GM13977 (cell line): ENCODE results near the gene PLA2G5.
"Not testable (repeated sequence)": the region's sequence is repeated elsewhere in the genome, so short reads cannot be mapped to it uniquely, and the experiment has no call there.

Experiments used
- DNase-seq: peaks from one replicate; pipeline ENCODE4 v3.0.0; 2012; ENCODE audit warnings: low spot score
- in situ Hi-C: fragments of 300-500 bp; cut with MboI; formaldehyde crosslinking; loops from one replicate; pipeline ENCODE4 v1.12.0; 2022; ENCODE audit warnings: low sequenced_read_pairs, low pct_unique_long_range_greater_than_20kb, mixed read lengths, inconsistent platforms; ENCODE audit not compliant: unreplicated experiment
- TF ChIP-seq, protein P1 (sequence below): IDR thresholded peaks from 2 replicates; pipeline ENCODE4 v1.5.1; 2012; ENCODE audit warnings: mild to moderate bottlenecking, control low read depth; ENCODE audit not compliant: insufficient read depth; ENCODE audit errors: extremely low read depth, missing control alignments

The PLA2G5 gene

DNA sequence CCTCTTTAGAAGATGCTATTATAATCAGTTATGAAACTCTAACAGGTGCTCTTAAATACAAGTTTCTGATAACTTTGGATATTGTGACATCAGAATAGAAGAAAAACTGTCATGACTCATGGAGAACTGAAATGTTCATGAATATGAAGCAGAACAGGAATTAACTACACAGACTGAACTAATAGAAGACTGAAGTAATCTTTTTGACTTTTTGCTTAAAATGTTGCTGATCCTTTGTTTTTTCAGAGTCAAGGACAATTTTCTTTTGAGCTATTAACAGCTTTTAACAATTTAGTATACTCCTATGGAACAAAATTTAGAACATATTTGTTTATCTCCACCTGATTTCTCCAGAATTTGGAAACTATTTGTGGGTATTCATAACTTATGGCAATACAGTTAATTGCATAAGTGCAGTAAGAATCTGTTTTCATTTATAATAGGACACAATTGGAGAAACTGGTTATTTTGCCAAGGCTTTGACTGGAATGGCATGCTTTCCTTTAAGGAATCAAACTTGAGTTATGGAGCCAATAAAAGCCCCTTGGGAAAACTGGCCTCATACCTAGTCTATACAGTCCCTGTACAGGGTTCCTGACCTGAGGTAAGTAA lies 18.7 kb upstream of the PLA2G5 start:
- in situ Hi-C loops, result no loop called here

DNA sequence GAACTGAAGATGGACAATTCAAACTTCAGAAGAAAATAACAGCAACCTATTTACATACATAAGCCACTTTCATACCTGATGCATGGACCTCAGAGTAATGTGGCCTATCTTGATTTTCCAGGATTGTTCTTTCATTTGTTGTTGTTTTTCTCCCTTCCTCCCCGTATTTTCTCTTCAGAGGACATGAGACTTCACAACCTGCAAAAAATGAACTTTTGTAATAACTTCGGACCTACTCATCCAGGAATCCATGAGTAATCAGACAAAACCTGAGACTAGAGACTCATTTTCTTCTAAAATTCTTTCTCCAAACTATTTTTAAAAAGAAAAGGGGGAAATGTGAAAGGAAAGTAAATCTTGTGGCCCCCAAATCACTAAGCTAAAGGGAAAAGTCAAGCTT lies 17.6 kb upstream of the PLA2G5 start:
- TF ChIP-seq, protein P1, sequence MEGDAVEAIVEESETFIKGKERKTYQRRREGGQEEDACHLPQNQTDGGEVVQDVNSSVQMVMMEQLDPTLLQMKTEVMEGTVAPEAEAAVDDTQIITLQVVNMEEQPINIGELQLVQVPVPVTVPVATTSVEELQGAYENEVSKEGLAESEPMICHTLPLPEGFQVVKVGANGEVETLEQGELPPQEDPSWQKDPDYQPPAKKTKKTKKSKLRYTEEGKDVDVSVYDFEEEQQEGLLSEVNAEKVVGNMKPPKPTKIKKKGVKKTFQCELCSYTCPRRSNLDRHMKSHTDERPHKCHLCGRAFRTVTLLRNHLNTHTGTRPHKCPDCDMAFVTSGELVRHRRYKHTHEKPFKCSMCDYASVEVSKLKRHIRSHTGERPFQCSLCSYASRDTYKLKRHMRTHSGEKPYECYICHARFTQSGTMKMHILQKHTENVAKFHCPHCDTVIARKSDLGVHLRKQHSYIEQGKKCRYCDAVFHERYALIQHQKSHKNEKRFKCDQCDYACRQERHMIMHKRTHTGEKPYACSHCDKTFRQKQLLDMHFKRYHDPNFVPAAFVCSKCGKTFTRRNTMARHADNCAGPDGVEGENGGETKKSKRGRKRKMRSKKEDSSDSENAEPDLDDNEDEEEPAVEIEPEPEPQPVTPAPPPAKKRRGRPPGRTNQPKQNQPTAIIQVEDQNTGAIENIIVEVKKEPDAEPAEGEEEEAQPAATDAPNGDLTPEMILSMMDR, result no peak
- in situ Hi-C loops, result no loop called here
- no peak for DNase-seq

More for the DNA sequence above, 18.7 kb upstream of the PLA2G5 start:
- no peak for DNase-seq
- TF ChIP-seq, protein P1, result no peak

DNA sequence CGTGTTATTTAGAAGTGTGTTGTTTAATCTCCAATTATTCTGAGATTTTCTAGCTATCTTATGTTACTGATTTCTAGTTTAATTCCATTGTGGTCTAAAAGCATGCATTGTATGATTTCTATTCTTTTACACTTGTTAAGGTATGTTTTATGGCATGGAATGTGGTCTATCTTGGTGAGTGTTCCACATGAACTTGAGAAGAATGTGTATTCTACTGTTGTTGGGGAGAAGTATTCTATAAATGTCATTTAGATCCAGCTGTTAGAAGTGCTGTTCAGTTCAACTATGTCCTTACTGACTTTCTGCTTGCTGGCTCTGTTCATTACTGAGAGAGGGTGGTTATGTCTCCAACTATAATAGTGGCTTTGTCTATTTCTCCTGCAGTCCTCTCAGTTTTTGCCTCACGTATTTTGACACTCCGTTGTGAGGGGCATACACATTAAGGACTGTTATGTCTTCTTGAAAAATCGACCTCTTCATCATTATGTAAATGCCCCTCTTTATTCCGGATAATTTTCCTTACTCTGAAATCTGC lies 12.0 kb upstream of the PLA2G5 start:
- DNase-seq, result no peak
- TF ChIP-seq, protein P1, result no peak
- in situ Hi-C loops, result no loop called here

DNA sequence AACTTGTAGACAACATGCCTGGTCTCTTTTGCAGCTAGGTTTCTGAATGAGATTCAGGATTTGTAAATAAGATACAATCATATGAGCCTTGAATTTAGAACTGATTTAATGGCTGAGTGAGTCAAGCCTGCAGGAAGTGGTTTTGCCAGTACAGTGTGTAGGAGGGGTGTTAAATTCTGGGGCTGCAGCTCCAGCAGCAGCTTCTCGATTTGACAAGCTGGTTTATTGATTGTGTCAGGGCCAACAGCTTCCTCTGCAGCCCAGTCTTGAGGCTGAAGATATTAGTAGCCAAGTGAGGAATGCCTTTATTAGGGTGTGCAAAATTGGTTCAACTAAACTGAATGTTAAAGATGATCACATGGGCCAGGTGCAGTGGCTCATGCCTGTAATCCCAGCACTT lies 11.5 kb upstream of the PLA2G5 start:
- in situ Hi-C loops, result no loop called here
- DNase-seq, result peak; percentile 24
- TF ChIP-seq, protein P1, result no peak

DNA sequence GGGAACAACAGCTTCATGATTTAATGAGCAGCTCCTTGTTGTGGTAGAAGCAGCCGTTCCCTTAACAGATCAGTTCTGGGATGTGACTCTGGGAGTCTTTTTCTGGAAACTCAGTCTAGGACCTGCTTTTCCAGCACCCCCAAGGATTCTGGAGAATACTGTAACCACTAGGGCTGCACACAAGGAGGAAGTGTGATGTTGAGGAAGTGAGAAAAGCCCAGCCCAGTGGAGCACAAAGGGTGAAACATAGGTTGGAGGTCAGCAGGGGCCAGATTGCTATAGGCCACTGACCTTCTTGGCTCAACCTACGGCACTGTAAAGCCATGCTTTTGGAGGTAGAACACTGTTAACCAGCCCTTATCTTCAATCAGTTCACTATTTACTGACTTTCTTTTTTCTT lies 10.1 kb upstream of the PLA2G5 start:
- in situ Hi-C loops, result no loop called here
- no peak for DNase-seq
- TF ChIP-seq, protein P1, result no peak

DNA sequence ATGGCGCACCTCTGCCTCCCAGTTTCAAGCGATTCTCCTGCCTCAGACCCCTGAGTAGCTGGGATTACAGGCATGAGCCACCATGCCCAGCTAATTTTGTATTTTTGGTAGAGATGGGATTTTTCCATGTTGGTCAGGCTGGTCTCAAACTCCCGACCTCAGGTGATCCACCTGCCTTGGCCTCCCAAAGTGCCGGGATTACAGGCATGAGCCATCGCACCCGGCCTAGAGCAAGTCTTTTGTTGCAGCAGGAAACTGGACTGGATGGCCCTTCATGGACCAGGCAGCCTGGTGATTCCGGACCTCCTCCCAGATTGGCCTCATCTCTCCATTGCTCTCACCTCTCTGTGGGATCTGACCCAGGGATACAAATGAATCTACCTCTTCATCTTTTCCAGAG lies 9.2 kb upstream of the PLA2G5 start:
- DNase-seq, in situ Hi-C loops: not testable (repeated sequence)

DNA sequence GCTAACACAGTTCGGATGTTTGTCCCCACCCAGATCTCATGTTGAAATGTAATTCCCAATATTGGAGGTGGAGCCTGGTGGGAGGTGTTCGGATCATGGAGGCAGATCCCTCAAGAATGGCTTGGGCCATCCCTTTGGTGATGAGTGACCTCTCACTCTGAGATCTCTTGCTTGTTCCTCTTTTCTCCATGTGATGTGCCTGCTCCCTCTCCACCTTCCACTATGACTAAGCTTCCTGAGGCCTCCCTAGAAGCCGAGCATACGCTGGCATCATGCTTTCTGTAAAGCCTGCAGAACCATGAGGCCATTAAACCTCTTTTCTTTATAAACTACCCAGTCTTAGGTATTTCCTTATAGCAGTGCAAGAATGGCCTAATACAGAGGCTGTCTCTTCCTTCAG lies 8.1 kb upstream of the PLA2G5 start:
- DNase-seq, result no peak
- in situ Hi-C loops, result no loop called here
- TF ChIP-seq, protein P1, result no peak
